ENCODE measurements around the gene ACSM3. TPM values are rescaled to one million over a fixed set of nuclear protein-coding genes. Genes with fewer than 3 reads are reported as not detected.

The ACSM3 gene
- total and polyA plus RNA-seq, 9 of the 15 experiments (the other 6 are each of a cell fraction or from before 2014, with no cell fraction given) = 112 to 420 (median 182) TPM

DNA sequence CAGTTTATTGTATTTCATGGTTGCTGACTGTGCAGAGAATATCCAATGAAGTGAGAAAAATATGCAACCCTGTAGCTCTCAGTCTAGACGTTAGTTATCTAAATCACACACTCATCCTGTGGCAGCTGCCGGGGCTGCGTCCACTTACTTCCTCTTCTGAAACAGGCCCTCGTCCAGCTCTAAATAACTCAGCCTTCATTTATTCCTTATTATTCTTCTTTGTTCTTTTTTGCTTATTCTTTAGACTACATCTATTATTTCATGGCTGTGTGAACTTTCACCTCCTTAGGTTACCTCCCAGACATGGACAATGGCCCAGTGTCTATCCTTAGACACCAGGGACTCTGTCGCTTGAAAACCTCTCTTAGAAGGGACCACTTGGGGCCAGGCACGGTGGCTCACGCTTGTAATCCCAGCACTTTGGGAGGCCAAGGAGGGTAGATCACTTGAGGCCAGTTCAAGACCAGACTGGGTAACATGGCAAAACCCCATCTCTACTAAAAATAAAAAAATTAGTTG is 18.8 kb upstream of the ACSM3 start (continued):
- TF ChIP-seq CREBBP (IDR thresholded peaks at IDR 0.05; ENCODE audit: low read depth, low read length) (no peak), LARP7 (IDR thresholded peaks at IDR 0.05) (no peak), ZNF384 (IDR thresholded peaks at IDR 0.05; ENCODE audit: low read depth, low read length) (no peak), ZNF431 (CRISPR knock-in tag; IDR thresholded peaks at IDR 0.05) (no peak), HNRNPL (IDR thresholded peaks at IDR 0.05; ENCODE audit: low read depth, low read length) (no peak), NCOA6 (IDR thresholded peaks at IDR 0.05) (no peak), BRD4 (IDR thresholded peaks at IDR 0.05) (no peak), NR1H2 (CRISPR knock-in tag; IDR thresholded peaks at IDR 0.05) (no peak), HCFC1 (IDR thresholded peaks at IDR 0.05; ENCODE audit: low read depth, low read length) (no peak), ZFP36 (IDR thresholded peaks at IDR 0.05; ENCODE audit: low read depth, low read length, partially characterized antibody) (no peak), RB1 (IDR thresholded peaks at IDR 0.05; ENCODE audit: low read depth) (no peak), YBX1 (IDR thresholded peaks at IDR 0.05) (no peak)
- TF ChIP-seq, protein P1, sequence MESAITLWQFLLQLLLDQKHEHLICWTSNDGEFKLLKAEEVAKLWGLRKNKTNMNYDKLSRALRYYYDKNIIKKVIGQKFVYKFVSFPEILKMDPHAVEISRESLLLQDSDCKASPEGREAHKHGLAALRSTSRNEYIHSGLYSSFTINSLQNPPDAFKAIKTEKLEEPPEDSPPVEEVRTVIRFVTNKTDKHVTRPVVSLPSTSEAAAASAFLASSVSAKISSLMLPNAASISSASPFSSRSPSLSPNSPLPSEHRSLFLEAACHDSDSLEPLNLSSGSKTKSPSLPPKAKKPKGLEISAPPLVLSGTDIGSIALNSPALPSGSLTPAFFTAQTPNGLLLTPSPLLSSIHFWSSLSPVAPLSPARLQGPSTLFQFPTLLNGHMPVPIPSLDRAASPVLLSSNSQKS (CRISPR knock-in tag; IDR thresholded peaks at IDR 0.05) = no peak
- TF ChIP-seq, protein P2, sequence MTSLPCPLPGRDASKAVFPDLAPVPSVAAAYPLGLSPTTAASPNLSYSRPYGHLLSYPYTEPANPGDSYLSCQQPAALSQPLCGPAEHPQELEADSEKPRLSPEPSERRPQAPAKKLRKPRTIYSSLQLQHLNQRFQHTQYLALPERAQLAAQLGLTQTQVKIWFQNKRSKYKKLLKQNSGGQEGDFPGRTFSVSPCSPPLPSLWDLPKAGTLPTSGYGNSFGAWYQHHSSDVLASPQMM (CRISPR knock-in tag; IDR thresholded peaks at IDR 0.05) = no peak
- TF ChIP-seq, protein P3, sequence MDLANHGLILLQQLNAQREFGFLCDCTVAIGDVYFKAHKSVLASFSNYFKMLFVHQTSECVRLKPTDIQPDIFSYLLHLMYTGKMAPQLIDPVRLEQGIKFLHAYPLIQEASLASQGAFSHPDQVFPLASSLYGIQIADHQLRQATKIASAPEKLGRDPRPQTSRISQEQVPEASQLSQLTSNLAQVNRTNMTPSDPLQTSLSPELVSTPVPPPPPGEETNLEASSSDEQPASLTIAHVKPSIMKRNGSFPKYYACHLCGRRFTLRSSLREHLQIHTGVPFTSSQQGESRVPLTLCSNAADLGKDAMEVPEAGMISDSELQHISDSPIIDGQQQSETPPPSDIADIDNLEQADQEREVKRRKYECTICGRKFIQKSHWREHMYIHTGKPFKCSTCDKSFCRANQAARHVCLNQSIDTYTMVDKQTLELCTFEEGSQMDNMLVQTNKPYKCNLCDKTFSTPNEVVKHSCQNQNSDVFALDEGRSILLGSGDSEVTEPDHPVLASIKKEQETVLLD (IDR thresholded peaks at IDR 0.05) = no peak
- TF ChIP-seq, protein P4, sequence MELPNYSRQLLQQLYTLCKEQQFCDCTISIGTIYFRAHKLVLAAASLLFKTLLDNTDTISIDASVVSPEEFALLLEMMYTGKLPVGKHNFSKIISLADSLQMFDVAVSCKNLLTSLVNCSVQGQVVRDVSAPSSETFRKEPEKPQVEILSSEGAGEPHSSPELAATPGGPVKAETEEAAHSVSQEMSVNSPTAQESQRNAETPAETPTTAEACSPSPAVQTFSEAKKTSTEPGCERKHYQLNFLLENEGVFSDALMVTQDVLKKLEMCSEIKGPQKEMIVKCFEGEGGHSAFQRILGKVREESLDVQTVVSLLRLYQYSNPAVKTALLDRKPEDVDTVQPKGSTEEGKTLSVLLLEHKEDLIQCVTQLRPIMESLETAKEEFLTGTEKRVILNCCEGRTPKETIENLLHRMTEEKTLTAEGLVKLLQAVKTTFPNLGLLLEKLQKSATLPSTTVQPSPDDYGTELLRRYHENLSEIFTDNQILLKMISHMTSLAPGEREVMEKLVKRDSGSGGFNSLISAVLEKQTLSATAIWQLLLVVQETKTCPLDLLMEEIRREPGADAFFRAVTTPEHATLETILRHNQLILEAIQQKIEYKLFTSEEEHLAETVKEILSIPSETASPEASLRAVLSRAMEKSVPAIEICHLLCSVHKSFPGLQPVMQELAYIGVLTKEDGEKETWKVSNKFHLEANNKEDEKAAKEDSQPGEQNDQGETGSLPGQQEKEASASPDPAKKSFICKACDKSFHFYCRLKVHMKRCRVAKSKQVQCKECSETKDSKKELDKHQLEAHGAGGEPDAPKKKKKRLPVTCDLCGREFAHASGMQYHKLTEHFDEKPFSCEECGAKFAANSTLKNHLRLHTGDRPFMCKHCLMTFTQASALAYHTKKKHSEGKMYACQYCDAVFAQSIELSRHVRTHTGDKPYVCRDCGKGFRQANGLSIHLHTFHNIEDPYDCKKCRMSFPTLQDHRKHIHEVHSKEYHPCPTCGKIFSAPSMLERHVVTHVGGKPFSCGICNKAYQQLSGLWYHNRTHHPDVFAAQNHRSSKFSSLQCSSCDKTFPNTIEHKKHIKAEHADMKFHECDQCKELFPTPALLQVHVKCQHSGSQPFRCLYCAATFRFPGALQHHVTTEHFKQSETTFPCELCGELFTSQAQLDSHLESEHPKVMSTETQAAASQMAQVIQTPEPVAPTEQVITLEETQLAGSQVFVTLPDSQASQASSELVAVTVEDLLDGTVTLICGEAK (IDR thresholded peaks at IDR 0.05) = no peak
- TF ChIP-seq, protein P4 (CRISPR knock-in tag; IDR thresholded peaks at IDR 0.05) = no peak
- TF ChIP-seq, protein P5, sequence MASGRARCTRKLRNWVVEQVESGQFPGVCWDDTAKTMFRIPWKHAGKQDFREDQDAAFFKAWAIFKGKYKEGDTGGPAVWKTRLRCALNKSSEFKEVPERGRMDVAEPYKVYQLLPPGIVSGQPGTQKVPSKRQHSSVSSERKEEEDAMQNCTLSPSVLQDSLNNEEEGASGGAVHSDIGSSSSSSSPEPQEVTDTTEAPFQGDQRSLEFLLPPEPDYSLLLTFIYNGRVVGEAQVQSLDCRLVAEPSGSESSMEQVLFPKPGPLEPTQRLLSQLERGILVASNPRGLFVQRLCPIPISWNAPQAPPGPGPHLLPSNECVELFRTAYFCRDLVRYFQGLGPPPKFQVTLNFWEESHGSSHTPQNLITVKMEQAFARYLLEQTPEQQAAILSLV (tag; IDR thresholded peaks at IDR 0.05) = no peak

All from K562 (cell line).